ENCODE results near the gene DZIP1L.
A peak's percentile ranks its signal among the peaks of the same experiment; 100 is the strongest.

DZIP1L gene

GRCh38 chr3:138068046-138068445 lies 47.4 kb downstream of the DZIP1L start:
- DNase-seq (ENCODE audit: low read depth), result no peak

DNA sequence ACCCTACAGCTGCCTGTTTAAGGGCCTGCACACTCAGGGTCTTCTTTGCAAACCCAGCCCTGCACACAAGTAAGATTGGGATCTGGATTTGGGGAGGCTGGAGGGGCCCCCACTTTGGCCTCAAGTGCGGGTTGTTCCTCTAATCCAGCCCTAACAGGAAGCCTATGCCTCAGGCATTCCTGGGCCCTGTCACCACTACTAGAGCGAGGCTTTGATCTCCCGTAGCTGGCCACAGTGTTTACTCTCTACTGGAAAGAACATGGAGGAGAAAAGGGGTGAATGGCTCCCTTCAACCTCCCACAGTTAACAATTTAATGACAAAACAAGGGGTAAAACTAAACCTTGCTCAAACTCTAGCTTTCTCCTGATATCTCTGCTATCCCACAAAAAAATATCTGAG lies 48.4 kb downstream of the DZIP1L start:
- no peak for DNase-seq (ENCODE audit: low read depth)

GRCh38 chr3:138066383-138066782 lies 49.0 kb downstream of the DZIP1L start:
- DNase-seq (ENCODE audit: low read depth), result no peak

GRCh38 chr3:138065949-138066348 lies 49.5 kb downstream of the DZIP1L start:
- no peak for DNase-seq (ENCODE audit: low read depth)

DNA sequence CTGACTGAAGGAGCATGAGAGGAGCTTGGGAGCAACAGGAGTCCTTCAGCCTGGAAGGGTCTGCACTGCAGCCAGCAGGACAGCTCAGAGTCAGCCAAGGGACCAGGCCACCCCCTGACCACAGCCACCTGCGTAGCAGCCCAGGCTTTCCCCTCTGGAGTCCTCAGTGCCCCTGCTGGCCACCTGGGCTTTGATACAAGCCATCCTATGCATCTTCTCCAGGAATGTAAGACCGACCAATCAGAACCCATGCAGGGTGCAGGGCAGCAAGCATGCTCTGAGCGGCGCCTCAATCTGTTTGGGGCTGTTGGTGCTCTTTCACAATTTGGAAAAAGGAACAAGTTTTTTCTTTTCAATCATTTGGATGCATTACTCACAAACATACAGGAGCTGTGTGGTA lies 52.0 kb downstream of the DZIP1L start:
- no peak for DNase-seq (ENCODE audit: low read depth)

- DNase-seq (ENCODE audit: low read depth), result no peak
These were observed 52.8 kb downstream of the DZIP1L start for GRCh38 chr3:138062626-138063025.

GRCh38 chr3:138062037-138062436 lies 53.4 kb downstream of the DZIP1L start:
- no peak for DNase-seq (ENCODE audit: low read depth)

- no peak for DNase-seq (ENCODE audit: low read depth)
These were observed 54.6 kb downstream of the DZIP1L start for GRCh38 chr3:138060792-138061191.

DNA sequence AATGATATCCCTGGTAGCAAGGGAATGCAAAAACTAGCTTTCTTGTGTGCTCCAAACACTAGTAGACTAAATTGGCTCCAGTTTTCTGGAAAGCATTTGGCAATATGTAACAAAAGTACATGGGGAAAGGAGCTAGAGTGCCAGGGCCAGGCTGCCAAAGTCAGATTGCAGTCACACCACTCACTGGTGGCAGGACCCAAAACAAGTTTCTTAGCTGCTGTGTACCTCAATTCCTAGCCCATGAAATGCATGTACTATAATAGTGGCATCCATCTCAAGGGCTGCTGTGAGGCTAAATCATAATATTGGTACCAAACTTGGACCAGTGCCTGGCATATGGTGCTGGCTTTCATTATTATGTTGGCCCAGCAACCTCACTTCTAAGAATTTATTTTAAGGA lies 56.1 kb downstream of the DZIP1L start:
- no peak for DNase-seq (ENCODE audit: low read depth)

- DNase-seq (ENCODE audit: low read depth), result no peak
These were observed 58.0 kb downstream of the DZIP1L start for GRCh38 chr3:138057384-138057783.

GRCh38 chr3:138054057-138054456 lies 61.4 kb downstream of the DZIP1L start:
- DNase-seq (ENCODE audit: low read depth), result no peak

GRCh38 chr3:138051947-138052802 lies 63.2 kb downstream of the DZIP1L start:
- no peak for DNase-seq (ENCODE audit: low read depth)

- DNase-seq (ENCODE audit: low read depth), result no peak
These were observed 66.1 kb downstream of the DZIP1L start for GRCh38 chr3:138049157-138049919.

DNA sequence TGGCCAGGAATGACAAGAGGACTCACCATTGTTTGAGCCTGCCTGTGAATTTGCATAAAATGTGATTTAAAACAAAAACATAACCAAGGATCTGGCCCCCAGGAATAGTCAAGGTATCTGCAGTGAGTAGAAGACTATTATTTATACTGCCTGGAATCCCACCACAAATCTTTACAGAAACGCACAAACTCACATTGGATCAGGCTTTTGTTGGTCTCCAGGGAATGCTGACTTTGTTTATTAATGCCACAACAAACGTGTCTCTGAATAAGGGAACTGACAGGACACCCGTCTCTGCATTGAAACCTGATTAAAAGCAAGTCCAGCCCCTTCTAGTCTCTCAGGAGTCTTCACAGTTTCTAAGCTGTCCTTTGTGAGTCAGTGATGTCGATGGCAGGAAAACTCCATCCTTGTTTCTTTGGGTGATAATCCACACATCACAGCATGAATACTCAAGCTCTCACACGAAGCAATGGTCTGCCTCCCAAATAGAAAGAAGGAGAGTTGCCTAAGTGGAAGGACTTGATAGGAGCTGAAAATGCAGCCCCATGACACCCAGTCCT lies 67.7 kb downstream of the DZIP1L start:
- DNase-seq (ENCODE audit: low read depth), result no peak

GRCh38 chr3:138046955-138047354 lies 68.5 kb downstream of the DZIP1L start:
- DNase-seq (ENCODE audit: low read depth), result no peak

DNA sequence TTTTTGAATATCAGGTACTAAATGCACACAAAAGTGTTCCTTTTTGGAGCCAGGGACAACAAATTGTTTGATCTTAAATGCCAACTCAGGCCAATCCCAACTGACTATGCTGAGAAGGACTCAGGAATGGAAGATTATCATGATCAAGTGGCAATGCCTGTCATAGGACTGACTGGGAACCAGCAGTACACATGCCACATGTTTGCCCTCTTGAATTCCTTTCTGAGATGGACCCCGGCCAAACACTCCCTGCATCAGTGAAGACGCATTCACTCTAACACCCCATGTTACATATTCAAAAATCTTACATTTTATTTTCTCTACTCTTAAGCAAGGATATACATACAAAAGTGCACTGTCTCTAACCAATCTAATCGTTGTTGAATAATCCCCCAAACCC lies 69.3 kb downstream of the DZIP1L start:
- DNase-seq (ENCODE audit: low read depth), result no peak

GRCh38 chr3:138043266-138044029 lies 72.0 kb downstream of the DZIP1L start:
- peak; percentile 84 for DNase-seq (ENCODE audit: low read depth)

DNA sequence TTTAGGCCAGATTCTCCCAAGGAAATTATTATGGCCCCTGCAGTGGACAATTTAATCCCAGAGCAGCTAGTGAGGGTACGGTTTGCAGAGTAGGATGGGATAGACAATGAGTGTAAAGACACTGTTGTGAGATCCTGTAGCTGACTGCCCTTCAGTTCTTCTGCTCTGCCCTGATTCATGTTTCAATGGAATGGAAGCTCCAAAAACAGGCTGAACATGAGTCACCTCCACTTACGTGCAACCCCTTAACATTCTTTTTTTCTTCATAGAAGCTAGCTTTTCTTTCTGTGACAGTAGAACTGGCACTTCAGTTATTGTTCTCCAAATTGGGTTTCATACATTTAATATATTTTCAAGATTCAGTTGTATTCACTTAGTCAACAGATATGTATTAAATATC lies 73.4 kb downstream of the DZIP1L start:
- no peak for DNase-seq (ENCODE audit: low read depth)

GRCh38 chr3:138038725-138039462 lies 76.5 kb downstream of the DZIP1L start:
- no peak for DNase-seq (ENCODE audit: low read depth)

DNA sequence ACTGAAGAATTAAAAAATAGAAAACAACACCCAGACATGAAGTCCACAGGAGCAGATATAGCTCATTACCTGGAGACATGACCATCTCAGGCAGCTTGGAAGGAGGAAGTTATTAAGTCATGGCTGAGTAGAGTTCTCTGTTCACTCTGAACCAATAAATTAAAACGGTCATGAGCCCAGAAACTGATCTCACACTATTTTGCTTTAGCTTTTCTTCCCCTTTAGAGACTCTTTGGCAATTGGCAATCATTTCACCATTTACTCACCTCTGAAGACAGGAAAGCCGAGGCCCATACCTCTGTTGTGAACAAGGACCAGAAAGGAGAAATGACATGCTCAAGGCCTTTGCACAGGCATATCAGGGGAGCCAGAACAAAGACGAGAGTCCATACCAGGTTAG lies 78.8 kb downstream of the DZIP1L start:
- no peak for DNase-seq (ENCODE audit: low read depth)

DNA sequence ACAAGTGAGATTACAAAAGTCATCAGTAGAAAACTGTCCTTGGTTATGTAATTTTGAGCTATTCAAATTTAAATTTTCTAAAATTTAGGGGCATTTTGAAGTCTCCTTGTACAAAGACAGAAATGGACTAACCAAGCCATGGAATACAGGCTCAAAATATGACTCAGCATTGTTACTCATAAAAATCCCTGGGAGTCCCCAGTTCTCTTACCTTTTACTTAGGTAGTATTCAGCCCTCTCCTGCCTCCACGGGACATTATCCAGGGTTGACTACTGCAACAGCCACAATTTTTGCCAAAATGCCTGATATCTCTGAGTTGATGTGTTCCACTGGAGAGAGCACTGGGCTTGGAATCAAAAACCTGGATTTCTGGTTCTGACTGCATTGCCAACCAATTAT lies 80.5 kb downstream of the DZIP1L start:
- DNase-seq (ENCODE audit: low read depth), result no peak

Data from HS-27A (cell line).